GM08714 (cell line): ENCODE measurements around the gene CKAP2.
A peak's percentile ranks its signal among the peaks of the same experiment; 100 is the strongest.
"Not testable (repeated sequence)": the region's sequence is repeated elsewhere in the genome, so short reads cannot be mapped to it uniquely, and the experiment has no call there.

ENCODE experiments used
- H3K4me3 ChIP-seq: fragments of 200-500 bp; sonication (Bioruptor generic); 2 replicates; pipeline ENCODE4 v1.5.1; 2014; ENCODE audit warnings: mild to moderate bottlenecking, low read length, inconsistent platforms
- ZNF274 ChIP-seq: IDR thresholded peaks from 2 replicates; pipeline ENCODE4 v1.6.1; 2012; ENCODE audit warnings: mild to moderate bottlenecking, low read depth, low read length

CKAP2 gene, protein sequence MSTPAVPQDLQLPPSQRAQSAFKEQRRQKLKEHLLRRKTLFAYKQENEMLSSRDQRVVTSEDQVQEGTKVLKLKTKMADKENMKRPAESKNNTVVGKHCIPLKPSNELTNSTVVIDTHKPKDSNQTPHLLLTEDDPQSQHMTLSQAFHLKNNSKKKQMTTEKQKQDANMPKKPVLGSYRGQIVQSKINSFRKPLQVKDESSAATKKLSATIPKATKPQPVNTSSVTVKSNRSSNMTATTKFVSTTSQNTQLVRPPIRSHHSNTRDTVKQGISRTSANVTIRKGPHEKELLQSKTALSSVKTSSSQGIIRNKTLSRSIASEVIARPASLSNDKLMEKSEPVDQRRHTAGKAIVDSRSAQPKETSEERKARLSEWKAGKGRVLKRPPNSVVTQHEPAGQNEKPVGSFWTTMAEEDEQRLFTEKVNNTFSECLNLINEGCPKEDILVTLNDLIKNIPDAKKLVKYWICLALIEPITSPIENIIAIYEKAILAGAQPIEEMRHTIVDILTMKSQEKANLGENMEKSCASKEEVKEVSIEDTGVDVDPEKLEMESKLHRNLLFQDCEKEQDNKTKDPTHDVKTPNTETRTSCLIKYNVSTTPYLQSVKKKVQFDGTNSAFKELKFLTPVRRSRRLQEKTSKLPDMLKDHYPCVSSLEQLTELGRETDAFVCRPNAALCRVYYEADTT

DNA sequence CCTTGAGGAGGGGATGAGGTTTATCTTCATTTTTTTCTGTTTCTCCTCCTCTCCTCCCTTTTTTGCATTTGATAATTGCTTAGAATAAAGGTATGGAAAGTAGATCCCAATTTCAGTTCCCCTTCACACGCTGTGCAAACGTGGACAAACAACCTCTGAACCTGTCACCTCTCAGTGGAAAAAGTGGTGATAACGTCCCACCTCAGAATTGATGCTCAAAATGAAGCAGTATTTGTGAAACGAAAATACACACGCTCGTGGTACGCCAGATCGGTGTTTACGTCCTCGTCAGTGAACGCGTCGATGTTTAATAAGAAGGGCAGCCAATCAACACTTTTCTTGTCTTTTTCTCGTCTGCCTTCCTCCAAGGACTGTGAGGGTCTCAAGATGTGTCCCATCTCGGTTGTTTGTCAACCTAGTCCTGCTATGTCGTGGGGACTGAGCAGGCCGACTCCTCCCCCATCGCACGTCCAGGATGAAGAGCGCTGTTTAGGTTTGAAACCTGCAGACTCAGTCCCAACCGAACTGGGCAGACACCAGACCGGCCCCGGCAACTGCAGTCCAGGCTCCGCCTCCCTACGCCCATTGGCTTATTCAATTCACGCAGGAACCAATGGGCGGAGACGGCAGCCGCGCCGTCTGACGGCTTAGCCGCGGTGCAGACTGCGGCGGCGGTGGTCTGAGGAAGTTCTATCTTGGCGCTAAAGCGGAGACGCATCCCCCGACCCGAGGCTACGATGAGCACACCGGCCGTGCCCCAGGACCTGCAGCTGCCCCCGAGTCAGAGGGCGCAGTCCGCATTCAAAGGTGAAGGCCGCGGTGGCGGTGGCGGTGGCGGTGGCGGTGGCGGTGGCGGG is at the start of gene CKAP2:
Gene CKAP2, plus strand, starts transcription at position 659 of the 857 bp plus-strand sequence. Its CDS starts 79 bp downstream, at position 738.
- no peak for TF ChIP-seq ZNF274
- H3K4me3 ChIP-seq = peak within 1 kb of the TSS; percentile 97

DNA sequence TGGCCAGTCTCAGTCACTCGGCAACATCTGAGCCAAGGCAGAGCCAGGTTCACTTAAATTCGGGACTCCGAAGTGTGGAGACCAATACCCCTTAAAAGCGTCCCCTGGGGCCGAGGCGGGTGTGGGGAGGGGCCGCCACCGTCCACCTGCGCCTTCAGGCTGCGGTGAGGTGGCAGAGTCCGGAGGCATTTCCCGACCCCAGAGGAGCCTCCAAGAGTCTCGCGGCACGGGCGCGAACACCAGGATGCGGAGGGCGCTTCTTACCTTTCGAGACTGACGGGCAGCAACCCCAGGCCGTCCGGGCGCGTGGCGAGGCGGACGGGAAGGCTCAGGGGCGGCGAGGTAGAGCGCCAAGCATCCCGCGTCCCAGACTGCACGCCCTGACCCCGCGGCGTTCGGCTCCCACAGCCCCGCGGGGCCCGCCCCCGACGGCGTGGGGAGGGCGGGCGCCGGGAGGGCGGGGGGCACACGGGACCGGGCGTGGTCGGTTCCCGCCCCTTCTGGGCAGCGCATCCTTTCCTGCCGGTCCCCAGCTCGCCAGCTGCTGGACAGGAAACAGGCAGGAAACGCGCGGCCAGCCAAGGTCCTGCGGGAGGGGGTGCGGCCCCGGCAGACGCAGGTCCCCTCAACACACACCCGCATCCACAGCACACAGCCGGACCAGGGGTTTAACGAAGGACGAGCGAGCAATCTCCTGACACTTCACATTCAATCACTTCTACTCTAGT is 49.3 kb upstream of the CKAP2 start, which contains the start of gene THSD1:
Gene THSD1, minus strand, starts transcription at position 406 of the 728 bp plus-strand sequence. CDS start 3,572 bp downstream, outside the sequence.
- peak within 1 kb of the TSS; percentile 47 for H3K4me3 ChIP-seq
- no peak for TF ChIP-seq ZNF274

DNA sequence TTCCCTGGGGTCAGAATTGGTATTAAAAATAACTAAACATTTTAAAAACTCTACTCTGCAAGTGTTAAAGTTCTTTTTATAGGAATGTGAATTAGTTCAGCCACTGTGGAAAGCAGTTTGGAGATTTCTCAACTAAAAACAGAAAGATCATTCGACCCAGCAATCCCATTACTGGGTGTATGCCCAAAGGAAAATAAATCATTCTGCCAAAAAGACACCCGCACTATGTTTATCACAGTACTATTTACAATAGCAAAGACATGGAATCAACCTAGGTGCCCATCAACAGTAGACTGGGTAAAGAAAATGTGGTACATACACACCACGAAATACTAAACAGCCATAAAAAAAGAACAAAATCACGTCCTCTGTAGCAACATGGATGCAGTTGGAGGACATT is 48.6 kb upstream of the CKAP2 start:
- no peak for TF ChIP-seq ZNF274

DNA sequence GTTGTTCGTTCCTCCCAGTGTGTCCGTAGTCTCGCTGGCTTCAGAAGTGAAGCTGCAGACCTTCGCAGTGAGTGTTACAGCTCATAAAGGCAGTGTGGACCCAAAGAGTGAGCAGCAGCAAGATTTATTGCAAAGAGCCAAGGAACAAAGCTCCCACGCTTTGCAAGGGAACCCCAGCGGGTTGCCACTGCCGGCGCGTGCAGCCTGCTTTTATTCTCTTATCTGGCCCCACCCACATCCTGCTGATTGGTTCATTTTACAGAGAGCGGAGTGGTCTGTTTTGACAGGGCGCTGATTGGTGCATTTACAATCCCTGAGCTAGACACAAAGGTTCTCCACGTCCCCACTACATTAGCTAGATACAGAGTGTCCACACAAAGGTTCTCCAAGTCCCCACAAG is 47.8 kb upstream of the CKAP2 start:
- H3K4me3 ChIP-seq = not testable (repeated sequence)

More for the DNA sequence above, 48.6 kb upstream of the CKAP2 start:
- no peak overlapping the region for H3K4me3 ChIP-seq

DNA sequence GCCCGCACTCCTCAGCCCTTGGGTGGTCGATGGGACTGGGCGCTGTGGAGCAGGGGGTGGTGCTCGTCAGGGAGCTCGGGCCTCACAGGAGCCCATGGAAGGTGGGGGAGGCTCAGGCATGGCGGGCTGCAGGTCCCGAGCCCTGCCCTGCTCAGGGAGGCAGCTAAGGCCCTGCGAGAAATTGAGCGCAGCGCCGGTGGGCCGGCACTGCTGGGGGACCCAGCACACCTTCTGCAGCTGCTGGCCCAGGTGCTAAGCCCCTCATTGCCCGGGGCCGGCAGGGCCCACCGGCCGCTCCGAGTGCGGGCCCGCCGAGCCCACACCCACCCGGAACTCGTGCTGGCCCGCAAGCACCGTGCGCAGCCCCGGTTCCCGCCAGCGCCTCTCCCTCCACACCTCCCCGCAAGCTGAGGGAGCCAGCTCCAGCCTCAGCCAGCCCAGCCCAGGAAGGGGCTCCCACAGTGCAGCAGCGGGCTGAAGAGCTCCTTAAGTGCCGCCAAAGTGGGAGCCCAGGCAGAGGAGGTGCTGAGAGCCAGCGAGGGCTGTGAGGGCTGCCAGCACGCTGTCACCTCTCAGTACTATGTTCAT is 47.1 kb upstream of the CKAP2 start:
- H3K4me3 ChIP-seq = not testable (repeated sequence)

DNA sequence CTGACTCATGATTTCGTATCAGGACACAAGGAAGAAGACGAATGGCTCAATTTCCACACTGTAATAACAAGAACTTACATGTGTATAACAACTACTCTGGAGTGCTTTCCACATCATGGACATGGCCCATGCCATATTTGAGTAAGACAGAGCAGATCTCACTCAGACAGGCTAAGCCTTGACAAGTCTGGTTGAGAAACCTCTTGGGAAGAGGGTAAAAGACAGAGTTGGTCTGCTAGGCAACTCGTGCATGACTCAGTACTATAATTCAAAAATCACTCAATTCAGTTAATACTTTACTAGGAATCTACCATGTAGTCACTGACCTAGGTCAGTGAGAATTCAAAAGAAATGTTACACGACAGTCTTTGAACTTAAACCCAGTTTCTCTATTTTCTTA is 43.6 kb upstream of the CKAP2 start:
- TF ChIP-seq ZNF274 = no peak
- no peak overlapping the region for H3K4me3 ChIP-seq

DNA sequence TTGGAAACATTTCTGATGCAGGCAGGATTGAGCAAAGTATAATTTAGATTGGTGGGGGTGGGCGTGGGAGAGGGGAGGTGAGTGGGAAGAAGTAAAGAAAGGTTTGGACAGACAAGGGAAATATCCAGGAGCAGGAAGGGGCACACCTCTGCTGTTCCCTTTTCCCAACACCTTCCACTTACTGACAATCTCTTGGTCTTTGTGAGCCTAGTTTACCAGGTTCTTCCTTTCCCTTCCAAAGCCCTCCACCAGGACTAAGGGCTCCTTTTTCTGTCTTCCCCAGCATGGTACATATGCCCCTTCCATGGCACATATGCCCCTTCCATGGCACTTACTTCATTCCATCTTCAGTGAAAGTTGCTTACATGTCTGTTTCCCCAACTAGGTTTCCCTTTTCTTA is 43.1 kb upstream of the CKAP2 start:
- no peak for TF ChIP-seq ZNF274
- H3K4me3 ChIP-seq = no peak overlapping the region

DNA sequence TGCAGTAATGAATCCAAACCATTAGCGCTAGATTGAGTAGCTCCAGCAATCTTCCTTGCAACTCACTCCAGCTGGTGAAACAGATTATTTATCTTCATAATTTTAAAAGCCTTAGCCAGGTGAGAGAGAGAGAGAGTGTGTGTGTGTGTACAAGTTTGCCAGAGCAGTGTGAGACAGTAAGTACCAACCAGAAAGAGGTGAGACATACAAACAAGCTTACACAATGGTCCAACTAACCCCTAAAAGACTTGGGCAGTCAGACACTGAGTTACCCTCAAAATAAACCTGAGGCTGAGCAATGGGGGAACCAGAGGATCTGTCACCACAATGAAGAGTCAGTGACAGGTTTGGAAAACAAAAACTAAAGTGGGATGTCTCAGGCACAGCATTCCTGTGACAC is 41.2 kb upstream of the CKAP2 start:
- no peak overlapping the region for H3K4me3 ChIP-seq
- TF ChIP-seq ZNF274 = no peak

DNA sequence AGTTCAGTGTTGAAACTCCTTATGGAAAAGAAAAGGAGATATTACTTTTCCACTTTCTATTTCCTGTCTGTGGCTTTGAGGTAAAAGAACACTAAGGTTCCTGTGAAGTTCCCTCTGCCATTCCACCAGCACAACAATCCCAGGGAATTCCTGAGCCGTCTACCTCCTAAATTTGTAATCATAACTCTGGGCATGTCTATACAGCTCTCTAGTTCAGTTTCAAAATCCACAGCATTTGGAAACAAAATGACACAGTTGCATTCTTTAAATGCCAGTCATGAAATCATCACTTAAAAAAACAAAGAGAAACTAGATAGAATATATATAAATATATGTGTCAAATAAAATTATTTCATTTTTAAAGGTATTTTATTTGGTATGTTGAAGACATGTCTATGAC is 40.3 kb upstream of the CKAP2 start:
- no peak overlapping the region for H3K4me3 ChIP-seq
- no peak for TF ChIP-seq ZNF274

DNA sequence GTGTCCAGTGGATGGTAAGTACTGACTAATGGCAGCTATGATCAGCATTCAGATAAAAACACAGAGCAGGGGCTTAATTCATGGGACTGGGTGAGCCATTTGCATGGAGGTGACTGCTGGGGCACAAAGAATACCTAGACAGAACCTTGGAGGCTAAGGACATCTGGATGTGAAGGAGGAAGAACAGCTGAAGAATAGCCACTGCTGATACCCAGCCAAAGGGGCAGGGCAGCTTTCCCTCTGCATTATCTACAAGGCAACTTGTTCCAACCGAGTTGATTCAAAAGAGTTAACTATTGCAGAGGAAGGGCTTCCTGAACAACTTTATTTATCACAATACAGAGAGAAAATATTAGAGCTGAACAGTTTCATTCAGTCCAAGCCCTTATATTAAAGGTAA is 36.2 kb upstream of the CKAP2 start:
- TF ChIP-seq ZNF274 = no peak
- H3K4me3 ChIP-seq = no peak overlapping the region

DNA sequence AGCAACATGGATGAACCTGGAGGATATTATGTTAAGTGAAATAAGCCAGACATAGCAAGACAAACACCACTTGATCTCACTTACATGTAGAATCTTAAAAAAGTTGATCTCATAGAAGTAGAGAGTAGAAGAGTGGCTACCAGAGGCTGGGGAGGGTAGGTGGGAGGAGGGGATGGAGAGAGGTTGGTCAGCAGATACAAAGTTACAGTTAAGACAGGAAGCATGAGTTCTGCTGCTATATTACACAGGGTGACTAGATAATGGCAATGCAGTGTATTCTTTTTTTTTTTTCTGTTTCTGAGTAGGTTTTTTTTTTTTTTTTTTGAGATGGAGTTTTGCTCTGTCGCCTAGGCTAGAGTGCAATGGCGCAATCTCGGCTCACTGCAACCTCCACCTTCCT is 34.1 kb upstream of the CKAP2 start:
- no peak for TF ChIP-seq ZNF274

DNA sequence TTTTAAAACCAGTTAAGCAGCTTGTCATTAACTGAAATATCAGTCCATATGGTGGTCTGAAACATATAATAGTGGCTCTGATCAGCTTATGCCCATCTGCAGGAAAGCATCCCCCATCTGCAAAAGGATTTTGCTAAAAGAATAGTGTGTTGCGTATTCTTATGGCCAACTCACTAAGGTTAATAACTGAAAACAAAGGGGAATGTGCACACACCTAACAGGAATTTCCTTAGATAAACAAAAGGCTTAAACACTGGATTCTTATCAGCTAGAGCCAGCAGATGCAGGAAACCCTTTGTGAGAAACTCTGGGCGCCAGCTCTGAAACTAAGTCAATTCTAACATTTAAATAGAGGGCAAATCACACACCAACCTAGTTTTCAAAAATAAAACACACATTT is 27.0 kb upstream of the CKAP2 start:
- H3K4me3 ChIP-seq = no peak overlapping the region

More for the DNA sequence above, 34.1 kb upstream of the CKAP2 start:
- no peak overlapping the region for H3K4me3 ChIP-seq

DNA sequence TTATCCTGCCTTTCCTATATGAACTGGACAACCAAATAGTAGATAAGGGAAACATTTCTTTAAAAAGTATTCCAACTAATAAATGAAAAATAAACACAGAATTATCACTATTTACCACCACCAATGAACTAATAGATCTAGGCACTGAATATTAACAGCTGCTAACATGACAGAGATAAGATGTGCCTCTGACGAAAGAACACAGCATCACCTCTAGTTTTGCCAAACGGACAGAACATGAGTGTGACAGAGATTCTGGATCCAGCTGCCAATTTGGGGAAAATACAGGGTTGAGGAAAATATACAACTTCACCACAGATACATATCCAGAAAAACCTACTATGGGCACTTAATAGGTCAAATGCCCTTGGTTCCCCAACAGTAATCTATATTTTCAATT is 22.8 kb upstream of the CKAP2 start:
- no peak for TF ChIP-seq ZNF274

More for the DNA sequence above, 27.0 kb upstream of the CKAP2 start:
- no peak for TF ChIP-seq ZNF274

More for the DNA sequence above, 22.8 kb upstream of the CKAP2 start:
- no peak overlapping the region for H3K4me3 ChIP-seq
